ENCODE measurements around the gene FNIP2. TPM values are rescaled to one million over a fixed set of nuclear protein-coding genes. Genes with fewer than 3 reads are reported as not detected.

Gene FNIP2
- total and polyA plus RNA-seq, 11 donors = 14.5 to 87.4 (median 40.9) TPM

DNA sequence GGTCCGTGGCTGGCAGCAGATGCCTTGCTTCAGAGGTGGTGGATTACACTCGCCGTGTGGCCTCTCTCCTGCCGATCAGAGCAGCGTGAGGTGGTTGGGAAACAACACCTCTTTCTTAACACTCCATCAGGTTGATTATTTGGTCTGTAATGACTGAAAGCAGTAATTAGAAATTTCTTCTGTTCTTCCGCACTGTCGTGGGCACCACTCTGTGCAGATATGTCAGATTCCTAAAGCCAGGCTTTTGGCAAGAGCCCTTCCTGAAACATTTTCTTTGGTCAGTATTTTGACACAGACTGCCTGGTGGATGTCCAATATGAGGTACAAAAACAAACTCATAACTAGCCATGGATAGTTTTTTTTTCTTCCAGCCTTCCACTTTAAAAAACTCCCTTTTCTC lies 100.9 kb downstream of the FNIP2 start:
- peak overlapping the region in 1 of 12 donors; percentile 23 for H3K27ac ChIP-seq
- intact Hi-C loops (cut with DNase I) = loop anchor here in 3 of 10 donors (5.0 to 10.0 kb wide), 3 partner anchors 225 to 238 kb away; partner anchors contain the start of gene RAPGEF2 (in 1 of the 3)
- TF ChIP-seq POLR2A (IDR thresholded peaks at IDR 0.05) (no peak), CTCF (IDR thresholded peaks at IDR 0.05) (no peak)
- ATAC-seq (no peak), DNase-seq (no peak)
- H3K9me3 ChIP-seq = no peaks in the 10 kb centered on the region
- no peak overlapping the region for H3K4me3 ChIP-seq
- H3K4me1 ChIP-seq = peaks cover 0 to 43% (median 12%) of the 10 kb centered on the region in 12 donors
- peaks cover 0 to 98% (median 72%) of the 10 kb centered on the region in 9 donors for H3K36me3 ChIP-seq
- 58 to 78% (median 75%) methylated on average over 7 of the region's 7 CpGs for WGBS, 4 donors
- no peaks in the 10 kb centered on the region for H3K27me3 ChIP-seq

GRCh38 chr4:158870282-158870625 lies 101.4 kb downstream of the FNIP2 start:
- intact Hi-C loops (cut with DNase I) = loop anchor here in 1 of 10 donors (10.0 kb wide), 1 partner anchor 235 kb away; the partner anchor contains the start of gene RAPGEF2
- TF ChIP-seq CTCF (IDR thresholded peaks at IDR 0.05) (no peak), POLR2A (IDR thresholded peaks at IDR 0.05) (no peak)
- no peak overlapping the region for H3K27ac ChIP-seq
- peaks cover 0 to 97% (median 69%) of the 10 kb centered on the region in 9 donors for H3K36me3 ChIP-seq
- no peaks in the 10 kb centered on the region for H3K27me3 ChIP-seq
- no peaks in the 10 kb centered on the region for H3K9me3 ChIP-seq
- WGBS, 4 donors = 68 to 78% (median 74%) methylated on average over 4 of the region's 4 CpGs
- H3K4me1 ChIP-seq = peaks cover 0 to 48% (median 12%) of the 10 kb centered on the region in 12 donors
- no peak for DNase-seq
- H3K4me3 ChIP-seq = no peak overlapping the region
- ATAC-seq = peak in 3 of 4 donors; percentile 12 to 48 (median 26)

- Histone ChIP-seq H3K4me3 (no peak overlapping the region), H3K9me3 (no peaks in the 10 kb centered on the region), H3K27me3 (no peaks in the 10 kb centered on the region), H3K36me3 (peaks cover 0 to 97% (median 73%) of the 10 kb centered on the region in 9 donors), H3K27ac (no peak overlapping the region), H3K4me1 (peaks cover 0 to 48% (median 12%) of the 10 kb centered on the region in 12 donors)
- 48 to 59% (median 54%) methylated on average over 8 of the region's 8 CpGs for WGBS, 4 donors
- DNase-seq (no peak), ATAC-seq (peak in 2 of 4 donors; percentile 22 to 25)
- intact Hi-C loops (cut with DNase I) = loop anchor here in 1 of 10 donors (10.0 kb wide), 1 partner anchor 234 kb away; the partner anchor contains the start of gene RAPGEF2
- TF ChIP-seq POLR2A (IDR thresholded peaks at IDR 0.05) (no peak), CTCF (IDR thresholded peaks at IDR 0.05) (no peak)
Measured at GRCh38 chr4:158870626-158871334, 102.0 kb downstream of the FNIP2 start.

- no peak for TF ChIP-seq CTCF (IDR thresholded peaks at IDR 0.05)
- H3K27me3 ChIP-seq = no peaks in the 10 kb centered on the region
- H3K27ac ChIP-seq = no peak overlapping the region
- H3K36me3 ChIP-seq = peaks cover 0 to 98% (median 74%) of the 10 kb centered on the region in 9 donors
- peak in 1 of 4 donors; percentile 30 for ATAC-seq
- intact Hi-C loops (cut with DNase I) = loop anchor here in 1 of 10 donors (10.0 kb wide), 1 partner anchor 233 kb away; the partner anchor contains the start of gene RAPGEF2
- no peak for DNase-seq
- no peak overlapping the region for H3K4me3 ChIP-seq
- no peaks in the 10 kb centered on the region for H3K9me3 ChIP-seq
- WGBS, 4 donors = 31 to 40% (median 35%) methylated on average over 3 of the region's 3 CpGs
- peaks cover 0 to 48% (median 12%) of the 10 kb centered on the region in 12 donors for H3K4me1 ChIP-seq
Measured at GRCh38 chr4:158871335-158871724, 102.5 kb downstream of the FNIP2 start.

All from heart left ventricle (tissue), 16 donors.